PC-3 (cell line): Measurements from ENCODE around the gene MYH6. TPM values are rescaled to one million over a fixed set of nuclear protein-coding genes. Genes with fewer than 3 reads are reported as not detected.

Source experiments
- ATAC-seq: fragments of 200-7000 bp; cut with Tn5 transposase; 2 replicates; pipeline ENCODE4 v1.9.1; 2020; ENCODE audit warnings: mild to moderate bottlenecking, moderate library complexity
- BruUV-seq: library from RNA; stranded (reverse); fragments of 400-500 nt; replicated peaks from 2 replicates; lab custom pipeline; 2021; lab: Mats Ljungman, UMichigan
- CTCF ChIA-PET: fragments of 300-600 bp; sonication (Branson Sonifier 250); formaldehyde crosslinking; loops from one replicate; lab custom pipeline; 2022; ENCODE audit warnings: antibody characterized with exemption; lab: Charles Lee
- POLR2A ChIA-PET: fragments of 300-600 bp; sonication (Branson Sonifier 250); formaldehyde crosslinking; loops from one replicate; lab custom pipeline; 2022; ENCODE audit warnings: antibody characterized with exemption; ENCODE audit not compliant: unreplicated experiment; lab: Charles Lee
- DNase-seq: peaks from one replicate; pipeline ENCODE4 v3.0.0-alpha.2; 2015
- H2AFZ ChIP-seq: fragments of 300-600 bp; sonication (generic); 2 replicates; pipeline ENCODE4 v1.6.0; 2016; ENCODE audit warnings: antibody characterized with exemption, low read length
- H3F3A ChIP-seq: fragments of 300-600 bp; sonication (generic); one replicate; pipeline ENCODE4 v1.6.0; 2017; ENCODE audit warnings: antibody characterized with exemption, low read length, control low read depth, mild to moderate bottlenecking; ENCODE audit not compliant: unreplicated experiment
- H3K27ac ChIP-seq: fragments of 300-600 bp; sonication (generic); 2 replicates; pipeline ENCODE4 v1.5.1; 2016; ENCODE audit warnings: mild to moderate bottlenecking, low read length
- H3K27me3 ChIP-seq: fragments of 300-600 bp; sonication (generic); 2 replicates; pipeline ENCODE4 v1.6.1; 2016; ENCODE audit warnings: low read length, mixed read lengths
- H3K36me3 ChIP-seq: fragments of 300-600 bp; sonication (generic); 2 replicates; pipeline ENCODE4 v1.6.1; 2016; ENCODE audit warnings: low read depth, mixed run types, low read length, mixed read lengths
- H3K4me1 ChIP-seq: fragments of 300-600 bp; sonication (generic); 2 replicates; pipeline ENCODE4 v1.5.1; 2016; ENCODE audit warnings: low read length; ENCODE audit not compliant: insufficient read depth
- H3K4me2 ChIP-seq: fragments of 300-600 bp; sonication (generic); 2 replicates; pipeline ENCODE4 v1.6.0; 2016; ENCODE audit warnings: low read length
- H3K4me3 ChIP-seq: fragments of 300-600 bp; sonication (generic); 2 replicates; pipeline ENCODE4 v1.5.1; 2016; ENCODE audit warnings: mild to moderate bottlenecking, low read length, mixed read lengths
- H3K79me2 ChIP-seq: fragments of 300-600 bp; sonication (generic); 2 replicates; pipeline ENCODE4 v1.6.1; 2017; ENCODE audit warnings: low read length, mixed read lengths
- H3K9ac ChIP-seq: fragments of 300-600 bp; sonication (generic); 2 replicates; pipeline ENCODE4 v1.6.0; 2016; ENCODE audit warnings: mild to moderate bottlenecking, low read length
- H3K9me2 ChIP-seq: fragments of 300-600 bp; sonication (generic); replicated peaks from 2 replicates; pipeline ENCODE4 v1.6.1; 2016; ENCODE audit warnings: mixed run types, low read length, mixed read lengths
- H3K9me3 ChIP-seq: fragments of 300-600 bp; sonication (generic); 2 replicates; pipeline ENCODE4 v1.6.1; 2016; ENCODE audit warnings: low read length, mixed read lengths
- H4K20me1 ChIP-seq: fragments of 300-600 bp; sonication (generic); 2 replicates; pipeline ENCODE4 v1.6.1; 2016; ENCODE audit warnings: low read length, mixed read lengths
- CTCF ChIP-seq: fragments of 300-600 bp; sonication (generic); conservative IDR thresholded peaks from 2 replicates; pipeline ENCODE4 v1.5.1; 2017; ENCODE audit warnings: antibody characterized with exemption, low read depth, mild to moderate bottlenecking, low read length
- EZH2 ChIP-seq: fragments of 300-600 bp; sonication (generic); IDR thresholded peaks from one replicate; pipeline ENCODE4 v1.6.1; 2017; ENCODE audit warnings: antibody characterized with exemption, mild to moderate bottlenecking, low read length; ENCODE audit not compliant: unreplicated experiment
- EZH2phosphoT487 ChIP-seq: fragments of 300-600 bp; sonication (generic); IDR thresholded peaks from 2 replicates; pipeline ENCODE4 v1.6.1; 2018; ENCODE audit warnings: mild to moderate bottlenecking, antibody characterized with exemption, low read length, borderline replicate concordance
- intact Hi-C: fragments of 100-400 bp; cut with micrococcal nuclease; formaldehyde crosslinking; loops from 2 replicates; pipeline ENCODE4 v1.9.0; 2023
- total RNA-seq: library from RNA; depleted of rRNA; stranded (reverse); fragments of >200 nt; gene quantifications from 2 replicates; pipeline ENCODE4 v1.2.3, GENCODE V29; 2014

MYH6 gene
- total RNA-seq, 1 experiment from 2014 or later: not detected

GRCh38 chr14:23435543-23436326, 27.7 kb upstream of the MYH6 start, which contains the start of gene MYH7:
TSS of gene MYH7 (minus strand) at chr14:23435660. CDS start at chr14:23433732, 1,928 bp downstream.
- no peak within 1 kb of the TSS for H3K4me2 ChIP-seq
- BruUV-seq: no TSS peak
- H3K79me2 ChIP-seq: no peaks in the 10 kb centered on the region
- H3K27me3 ChIP-seq: peaks cover 92% of the 10 kb centered on the region
- no peak within 1 kb of the TSS for H2AFZ ChIP-seq
- H3K9me2 ChIP-seq: no peaks in the 10 kb centered on the region
- H3K36me3 ChIP-seq: no peaks in the 10 kb centered on the region
- TF ChIP-seq CTCF: no peak
- no peak for TF ChIP-seq EZH2phosphoT487
- no peak for TF ChIP-seq EZH2
- no peak within 1 kb of the TSS for H3K27ac ChIP-seq
- H3K9ac ChIP-seq: no peak within 1 kb of the TSS
- POLR2A ChIA-PET: no interaction called here
- H4K20me1 ChIP-seq: no peaks in the 10 kb centered on the region
- intact Hi-C loops: no loop called here
- DNase-seq: no peak
- no peak within 1 kb of the TSS for H3K4me3 ChIP-seq
- CTCF ChIA-PET: interaction anchor here (0.6 kb wide), 1 partner anchor 645 kb away, joined by 9 read pairs; no protein-coding TSS in a partner anchor
- no peaks in the 10 kb centered on the region for H3K9me3 ChIP-seq
- ATAC-seq: no peak
- H3F3A ChIP-seq: no peaks in the 10 kb centered on the region
- no peaks in the 10 kb centered on the region for H3K4me1 ChIP-seq

- H3K4me1 ChIP-seq: no peaks in the 10 kb centered on the region
- H3K4me2 ChIP-seq: no peak overlapping the region
- DNase-seq (no peak), ATAC-seq (no peak)
- H3K27ac ChIP-seq: no peak overlapping the region
- intact Hi-C loops: no loop called here
- no peaks in the 10 kb centered on the region for H3K79me2 ChIP-seq
- CTCF ChIA-PET: no interaction called here
- H3K9me3 ChIP-seq: no peaks in the 10 kb centered on the region
- POLR2A ChIA-PET: no interaction called here
- H3F3A ChIP-seq: no peaks in the 10 kb centered on the region
- BruUV-seq: no TSS peak
- no peaks in the 10 kb centered on the region for H3K9me2 ChIP-seq
- H3K27me3 ChIP-seq: peaks cover 86% of the 10 kb centered on the region
- TF ChIP-seq EZH2 (no peak), EZH2phosphoT487 (no peak), CTCF (no peak)
- H4K20me1 ChIP-seq: no peaks in the 10 kb centered on the region
- no peak overlapping the region for H2AFZ ChIP-seq
- H3K9ac ChIP-seq: no peak overlapping the region
- H3K4me3 ChIP-seq: no peak overlapping the region
- H3K36me3 ChIP-seq: no peaks in the 10 kb centered on the region
Measured at GRCh38 chr14:23434488-23435222, 26.6 kb upstream of the MYH6 start.
